ENCODE results near the gene RPL37.

DNA sequence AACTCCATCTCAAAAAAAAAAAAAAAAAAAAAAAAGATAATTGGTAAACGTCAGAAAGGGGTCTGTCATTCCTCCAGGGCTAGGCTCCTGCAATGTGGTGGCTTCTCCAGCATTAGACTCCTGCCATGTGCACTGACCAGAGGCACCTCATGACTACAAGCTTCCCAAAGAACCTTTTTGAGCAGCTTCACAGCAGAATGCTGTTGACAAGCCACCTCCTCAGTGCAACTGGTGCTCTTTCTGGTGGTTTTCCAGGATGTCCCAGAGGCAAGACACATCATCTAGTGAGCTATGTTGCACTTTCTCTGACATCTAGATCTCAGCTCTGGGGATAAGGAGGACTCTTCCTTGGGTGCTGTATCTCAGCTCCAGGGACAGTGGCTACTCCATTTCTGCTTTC is 11.6 kb downstream of the RPL37 start:
- TF ChIP-seq, protein P1, sequence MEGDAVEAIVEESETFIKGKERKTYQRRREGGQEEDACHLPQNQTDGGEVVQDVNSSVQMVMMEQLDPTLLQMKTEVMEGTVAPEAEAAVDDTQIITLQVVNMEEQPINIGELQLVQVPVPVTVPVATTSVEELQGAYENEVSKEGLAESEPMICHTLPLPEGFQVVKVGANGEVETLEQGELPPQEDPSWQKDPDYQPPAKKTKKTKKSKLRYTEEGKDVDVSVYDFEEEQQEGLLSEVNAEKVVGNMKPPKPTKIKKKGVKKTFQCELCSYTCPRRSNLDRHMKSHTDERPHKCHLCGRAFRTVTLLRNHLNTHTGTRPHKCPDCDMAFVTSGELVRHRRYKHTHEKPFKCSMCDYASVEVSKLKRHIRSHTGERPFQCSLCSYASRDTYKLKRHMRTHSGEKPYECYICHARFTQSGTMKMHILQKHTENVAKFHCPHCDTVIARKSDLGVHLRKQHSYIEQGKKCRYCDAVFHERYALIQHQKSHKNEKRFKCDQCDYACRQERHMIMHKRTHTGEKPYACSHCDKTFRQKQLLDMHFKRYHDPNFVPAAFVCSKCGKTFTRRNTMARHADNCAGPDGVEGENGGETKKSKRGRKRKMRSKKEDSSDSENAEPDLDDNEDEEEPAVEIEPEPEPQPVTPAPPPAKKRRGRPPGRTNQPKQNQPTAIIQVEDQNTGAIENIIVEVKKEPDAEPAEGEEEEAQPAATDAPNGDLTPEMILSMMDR (IDR thresholded peaks at IDR 0.05): no peak
- no peak for TF ChIP-seq POLR2A (IDR thresholded peaks at IDR 0.05)
